Measurements from ENCODE around the gene NUDT14.

DNA sequence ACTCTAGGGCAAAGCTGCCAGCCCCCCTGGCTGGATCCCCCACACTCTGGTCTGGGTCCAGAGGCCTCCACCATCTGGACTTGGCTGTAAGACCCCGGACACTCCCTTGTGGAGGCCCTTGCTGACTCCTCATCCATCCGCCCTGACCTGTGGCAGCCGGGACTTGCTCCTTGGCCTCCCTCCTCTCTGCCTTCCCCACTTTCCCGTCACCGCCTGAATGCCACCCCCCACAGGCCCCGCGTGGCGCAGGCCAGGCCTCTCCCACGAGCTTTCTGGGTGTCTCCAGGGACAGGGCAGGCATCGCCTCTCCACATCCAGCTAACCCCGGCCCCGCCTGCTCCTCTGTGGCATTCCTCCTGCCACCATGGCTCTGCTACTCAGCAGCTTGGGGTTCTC is 26.6 kb downstream of the NUDT14 start:
- TF ChIP-seq, protein P1, sequence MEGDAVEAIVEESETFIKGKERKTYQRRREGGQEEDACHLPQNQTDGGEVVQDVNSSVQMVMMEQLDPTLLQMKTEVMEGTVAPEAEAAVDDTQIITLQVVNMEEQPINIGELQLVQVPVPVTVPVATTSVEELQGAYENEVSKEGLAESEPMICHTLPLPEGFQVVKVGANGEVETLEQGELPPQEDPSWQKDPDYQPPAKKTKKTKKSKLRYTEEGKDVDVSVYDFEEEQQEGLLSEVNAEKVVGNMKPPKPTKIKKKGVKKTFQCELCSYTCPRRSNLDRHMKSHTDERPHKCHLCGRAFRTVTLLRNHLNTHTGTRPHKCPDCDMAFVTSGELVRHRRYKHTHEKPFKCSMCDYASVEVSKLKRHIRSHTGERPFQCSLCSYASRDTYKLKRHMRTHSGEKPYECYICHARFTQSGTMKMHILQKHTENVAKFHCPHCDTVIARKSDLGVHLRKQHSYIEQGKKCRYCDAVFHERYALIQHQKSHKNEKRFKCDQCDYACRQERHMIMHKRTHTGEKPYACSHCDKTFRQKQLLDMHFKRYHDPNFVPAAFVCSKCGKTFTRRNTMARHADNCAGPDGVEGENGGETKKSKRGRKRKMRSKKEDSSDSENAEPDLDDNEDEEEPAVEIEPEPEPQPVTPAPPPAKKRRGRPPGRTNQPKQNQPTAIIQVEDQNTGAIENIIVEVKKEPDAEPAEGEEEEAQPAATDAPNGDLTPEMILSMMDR (IDR thresholded peaks at IDR 0.05): no peak
- TF ChIP-seq POLR2A (IDR thresholded peaks at IDR 0.05) (no peak), POLR2AphosphoS5 (IDR thresholded peaks at IDR 0.05) (no peak)

Data from prostate gland (tissue), 2 donors.